DMS153 treated with DMSO at 0.1 percent for 48 hours (cell line): ENCODE measurements around the gene BCLAF1.
A peak's percentile ranks its signal among the peaks of the same experiment; 100 is the strongest.

ENCODE experiments used
- DNase-seq: peaks from one replicate; lab custom pipeline; 2025; ENCODE audit not compliant: unreplicated experiment; lab: John Stamatoyannopoulos, UW

Gene BCLAF1

GRCh38 chr6:136289579-136290409 lies at the start of gene BCLAF1:
BCLAF1 (minus strand) TSS chr6:136289846; CDS start chr6:136279866, 9,980 bp downstream.
- DNase-seq: peak; percentile 95

GRCh38 chr6:136338486-136338885 lies 48.8 kb upstream of the BCLAF1 start:
- DNase-seq: no peak

GRCh38 chr6:136337606-136338005 lies 48.0 kb upstream of the BCLAF1 start:
- no peak for DNase-seq

GRCh38 chr6:136337121-136337520 lies 47.5 kb upstream of the BCLAF1 start:
- no peak for DNase-seq

GRCh38 chr6:136335736-136336363 lies 46.2 kb upstream of the BCLAF1 start:
- DNase-seq: no peak

GRCh38 chr6:136334853-136335252 lies 45.2 kb upstream of the BCLAF1 start:
- DNase-seq: no peak

- DNase-seq: no peak
Observed at GRCh38 chr6:136334465-136334846, 44.8 kb upstream of the BCLAF1 start.

GRCh38 chr6:136333824-136334464 lies 44.3 kb upstream of the BCLAF1 start:
- no peak for DNase-seq

GRCh38 chr6:136331461-136331860 lies 41.8 kb upstream of the BCLAF1 start:
- DNase-seq: no peak

- DNase-seq: no peak
Observed at GRCh38 chr6:136330634-136331033, 41.0 kb upstream of the BCLAF1 start.

- peak; percentile 82 for DNase-seq
Observed at GRCh38 chr6:136326038-136326553, 36.5 kb upstream of the BCLAF1 start.

GRCh38 chr6:136324686-136325380 lies 35.2 kb upstream of the BCLAF1 start:
- no peak for DNase-seq

GRCh38 chr6:136323431-136324112 lies 33.9 kb upstream of the BCLAF1 start:
- DNase-seq: no peak

- DNase-seq: no peak
Observed at GRCh38 chr6:136319732-136320131, 30.1 kb upstream of the BCLAF1 start.

GRCh38 chr6:136318676-136319075 lies 29.0 kb upstream of the BCLAF1 start:
- DNase-seq: no peak

GRCh38 chr6:136317971-136318370 lies 28.3 kb upstream of the BCLAF1 start:
- no peak for DNase-seq

GRCh38 chr6:136317021-136317694 lies 27.5 kb upstream of the BCLAF1 start:
- DNase-seq: peak; percentile 78

GRCh38 chr6:136315594-136315993 lies 25.9 kb upstream of the BCLAF1 start:
- no peak for DNase-seq

- no peak for DNase-seq
Observed at GRCh38 chr6:136312975-136313374, 23.3 kb upstream of the BCLAF1 start.

- DNase-seq: no peak
Observed at GRCh38 chr6:136309729-136310311, 20.2 kb upstream of the BCLAF1 start.
